Keratinocyte (primary cell): ENCODE results near the gene CDKAL1.

Experiments
- EZH2 ChIP-seq: IDR thresholded peaks from one replicate; pipeline ENCODE4 v1.6.1; 2012; ENCODE audit warnings: inconsistent platforms, mild to moderate bottlenecking, low read length, moderate library complexity
- TF ChIP-seq, protein P1 (sequence below), 3 experiments: IDR thresholded peaks in 1 of 3; conservative IDR thresholded peaks in 1 of 3; optimal IDR thresholded peaks in 1 of 3; 2 replicates in 2 of 3; 3 replicates in 1 of 3; pipeline versions ENCODE3 to v1.5.1; 2011; ENCODE audit warnings: low read length in 3 of 3, mild to moderate bottlenecking in 3 of 3, moderate library complexity in 2 of 3, control low read depth in 1 of 3, inconsistent platforms in 1 of 3; ENCODE audit not compliant: insufficient read depth in 2 of 3; ENCODE audit errors: extremely low read depth in 1 of 3

DNA sequence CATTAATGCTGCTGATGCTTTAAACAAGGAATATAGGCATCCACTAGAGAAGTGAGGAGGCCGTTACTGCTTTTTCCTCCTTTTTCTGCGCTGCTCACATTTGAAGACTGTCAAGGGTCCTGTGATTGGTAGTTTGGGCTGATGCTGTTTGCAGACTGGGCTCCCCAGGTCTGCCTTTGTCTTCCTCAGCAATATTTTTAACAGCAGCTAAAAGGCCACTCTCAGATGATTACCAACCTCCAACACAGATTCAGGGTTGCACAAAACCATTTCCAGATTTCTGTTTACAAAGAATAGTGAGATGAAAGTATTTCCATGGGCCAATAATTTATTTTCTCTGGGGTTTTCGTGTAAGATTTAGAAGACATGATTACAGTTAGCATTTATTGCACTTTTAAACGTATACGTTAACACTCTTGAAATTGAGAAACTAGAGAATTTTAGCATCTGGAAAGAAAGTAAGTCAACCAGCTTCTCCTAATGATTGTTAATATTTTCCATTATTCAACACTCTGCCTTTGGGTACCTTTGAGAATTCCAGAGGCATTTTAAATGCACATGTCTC lies 584.0 kb downstream of the CDKAL1 start:
- TF ChIP-seq EZH2 = no peak
- TF ChIP-seq, protein P1, sequence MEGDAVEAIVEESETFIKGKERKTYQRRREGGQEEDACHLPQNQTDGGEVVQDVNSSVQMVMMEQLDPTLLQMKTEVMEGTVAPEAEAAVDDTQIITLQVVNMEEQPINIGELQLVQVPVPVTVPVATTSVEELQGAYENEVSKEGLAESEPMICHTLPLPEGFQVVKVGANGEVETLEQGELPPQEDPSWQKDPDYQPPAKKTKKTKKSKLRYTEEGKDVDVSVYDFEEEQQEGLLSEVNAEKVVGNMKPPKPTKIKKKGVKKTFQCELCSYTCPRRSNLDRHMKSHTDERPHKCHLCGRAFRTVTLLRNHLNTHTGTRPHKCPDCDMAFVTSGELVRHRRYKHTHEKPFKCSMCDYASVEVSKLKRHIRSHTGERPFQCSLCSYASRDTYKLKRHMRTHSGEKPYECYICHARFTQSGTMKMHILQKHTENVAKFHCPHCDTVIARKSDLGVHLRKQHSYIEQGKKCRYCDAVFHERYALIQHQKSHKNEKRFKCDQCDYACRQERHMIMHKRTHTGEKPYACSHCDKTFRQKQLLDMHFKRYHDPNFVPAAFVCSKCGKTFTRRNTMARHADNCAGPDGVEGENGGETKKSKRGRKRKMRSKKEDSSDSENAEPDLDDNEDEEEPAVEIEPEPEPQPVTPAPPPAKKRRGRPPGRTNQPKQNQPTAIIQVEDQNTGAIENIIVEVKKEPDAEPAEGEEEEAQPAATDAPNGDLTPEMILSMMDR (optimal IDR thresholded peaks at IDR 0.05 in 1 of 3, IDR thresholded peaks at IDR 0.05 in 1 of 3, conservative IDR thresholded peaks at IDR 0.05 in 1 of 3; ENCODE audit: extremely low read depth in 1 of 3, insufficient read depth in 2 of 3, low read length in 3 of 3) = no peak
